NCI-H1694 treated with DMSO at 0.1 percent for 48 hours (cell line): Measurements from ENCODE around the gene S100A7.
A peak's percentile ranks its signal among the peaks of the same experiment; 100 is the strongest.
"Not testable (repeated sequence)": the region's sequence is repeated elsewhere in the genome, so short reads cannot be mapped to it uniquely, and the experiment has no call there.

ENCODE experiments used
- DNase-seq: peaks from one replicate; lab custom pipeline; 2025; lab: John Stamatoyannopoulos, UW

S100A7 gene

DNA sequence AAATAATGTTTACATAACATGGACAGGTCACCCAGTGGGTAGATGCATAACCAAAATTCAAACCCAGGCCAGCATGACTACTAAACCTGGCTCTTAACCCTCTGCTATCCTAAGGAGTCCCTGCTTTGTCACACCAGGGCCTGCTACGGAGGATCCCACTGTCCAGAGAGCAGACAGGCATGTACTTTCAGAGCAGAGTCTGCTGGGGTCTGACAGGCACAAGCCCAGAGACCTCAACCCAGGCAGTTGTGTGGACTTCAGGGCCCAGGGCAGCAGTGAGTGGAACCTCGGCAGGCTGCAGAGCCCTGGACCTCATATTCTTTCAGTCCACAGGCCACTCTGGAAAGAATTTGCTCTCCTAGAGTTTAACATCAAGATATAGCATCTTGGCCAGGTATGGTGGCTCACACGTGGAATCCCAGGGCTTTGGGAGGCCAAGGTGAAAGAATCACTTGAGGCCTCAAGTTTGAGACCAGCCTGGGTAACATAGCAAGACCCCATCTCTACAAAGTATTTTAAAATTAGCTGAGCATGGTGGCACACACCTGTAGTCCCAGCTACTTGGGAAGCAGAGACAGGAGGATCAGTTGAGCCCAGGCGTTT lies 16.1 kb upstream of the S100A7 start:
- no peak for DNase-seq

DNA sequence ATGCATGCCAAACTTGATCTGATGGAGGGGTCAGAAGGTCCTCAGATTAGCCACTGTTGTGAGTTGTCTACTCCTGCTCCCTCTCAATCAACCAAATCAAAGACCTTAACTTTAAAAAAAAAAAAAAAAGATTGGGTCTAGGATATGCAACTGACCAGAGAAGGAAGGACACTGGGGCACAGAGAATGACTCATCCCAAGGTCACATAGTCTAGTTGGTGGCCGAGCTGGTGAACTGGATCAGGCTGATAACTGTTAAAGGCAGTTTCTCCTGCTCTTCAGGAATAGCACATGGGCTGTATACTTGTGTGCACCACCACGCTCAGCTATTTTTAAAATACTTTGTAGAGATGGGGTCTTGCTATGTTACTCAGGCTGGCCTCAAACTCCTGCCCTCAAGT lies 14.8 kb upstream of the S100A7 start:
- DNase-seq = no peak

DNA sequence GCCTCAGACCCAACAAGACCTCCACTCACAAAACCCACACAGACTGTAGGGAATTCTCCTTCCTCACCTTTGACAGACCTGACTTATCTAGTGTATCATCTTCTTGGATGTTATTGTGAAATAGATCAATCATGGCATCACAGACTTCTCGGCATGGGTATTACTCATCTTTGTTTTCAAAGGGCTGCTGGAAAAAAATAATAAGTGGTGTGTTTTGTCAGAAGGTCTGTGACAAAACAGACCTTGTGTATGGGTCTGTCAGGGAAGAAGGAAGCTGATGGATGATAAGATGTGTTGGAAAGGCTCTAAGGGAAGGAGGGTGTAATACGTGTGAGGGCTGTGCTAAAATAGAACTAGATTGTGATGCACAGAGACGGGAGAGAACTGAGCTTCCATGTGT lies 13.9 kb upstream of the S100A7 start:
- no peak for DNase-seq

DNA sequence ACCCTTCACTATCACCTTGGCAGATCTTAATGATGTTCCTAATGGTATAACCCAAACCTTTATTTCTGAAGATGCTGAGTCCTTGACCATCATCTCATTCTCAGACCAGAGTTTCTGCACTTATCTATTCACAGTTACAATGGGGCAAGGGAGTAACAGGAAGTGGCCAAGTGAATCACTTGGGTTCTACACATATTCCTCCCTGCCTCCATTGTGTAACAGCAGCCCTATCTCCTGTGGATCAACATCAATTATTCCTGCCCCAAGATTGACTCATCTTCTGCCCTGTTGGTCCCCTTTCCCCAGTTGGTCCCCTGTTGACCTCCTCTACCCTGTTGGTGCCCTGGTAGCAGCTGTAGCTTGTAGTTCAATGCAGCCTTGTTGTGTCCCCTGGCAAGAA lies 10.3 kb upstream of the S100A7 start:
- DNase-seq = no peak

DNA sequence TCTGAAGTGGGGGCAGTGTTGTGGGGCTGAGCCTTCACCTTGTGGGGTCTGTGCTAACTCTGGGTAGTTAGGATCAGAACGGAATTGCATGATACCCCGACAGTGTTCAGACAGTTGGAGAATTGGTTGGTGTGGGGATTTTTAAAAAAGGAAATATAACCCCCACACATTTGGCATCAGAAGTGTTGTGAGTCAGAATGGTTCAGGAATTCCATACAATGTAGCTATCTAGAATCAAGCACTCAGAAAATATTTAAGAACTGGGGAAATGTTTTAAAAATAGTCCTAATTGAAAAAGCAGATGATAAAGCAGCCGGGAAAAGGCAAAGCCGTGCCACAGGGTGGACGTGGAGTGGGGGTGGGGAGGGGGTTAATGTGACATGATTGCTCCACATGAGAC lies 6.5 kb upstream of the S100A7 start:
- DNase-seq = no peak

DNA sequence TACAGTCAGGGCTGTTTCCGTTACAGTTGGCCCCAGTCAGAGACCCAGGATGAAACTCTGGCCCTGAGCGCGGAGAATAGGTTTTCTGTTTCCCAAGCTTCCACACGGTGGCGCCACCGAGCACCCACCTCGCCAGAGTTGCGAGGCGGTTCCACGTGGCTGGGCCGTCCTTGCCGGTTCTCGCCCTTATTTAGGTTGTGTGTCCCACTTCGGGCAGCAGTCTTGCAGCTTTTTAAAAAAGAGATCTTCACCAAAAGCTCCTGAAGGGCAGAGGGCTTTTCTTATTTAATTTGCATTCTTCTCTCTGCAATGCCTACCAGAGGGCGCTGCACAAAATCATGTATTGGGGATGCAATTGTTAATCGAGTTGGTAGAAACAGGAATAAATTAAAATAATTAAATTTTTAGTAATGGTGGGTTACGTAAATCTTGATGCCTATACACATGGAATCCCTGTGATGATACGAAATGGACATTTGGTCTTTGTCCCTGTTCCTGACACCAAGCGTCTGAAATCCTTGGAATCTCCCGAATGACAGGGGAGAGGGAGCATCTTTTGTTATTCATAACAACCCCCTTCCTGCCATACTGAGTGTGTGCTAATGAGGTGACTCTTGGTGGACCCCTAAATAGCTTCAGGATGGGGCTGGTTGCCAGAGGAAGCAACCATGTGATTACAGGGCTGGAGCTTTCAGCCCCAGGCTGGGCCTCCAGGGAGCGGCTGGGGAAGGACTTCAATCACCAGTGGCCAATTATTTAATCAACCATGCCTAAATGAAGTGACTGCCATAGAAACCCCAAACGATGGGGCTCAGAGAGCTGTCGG lies 5.6 kb upstream of the S100A7 start:
- no peak for DNase-seq

DNA sequence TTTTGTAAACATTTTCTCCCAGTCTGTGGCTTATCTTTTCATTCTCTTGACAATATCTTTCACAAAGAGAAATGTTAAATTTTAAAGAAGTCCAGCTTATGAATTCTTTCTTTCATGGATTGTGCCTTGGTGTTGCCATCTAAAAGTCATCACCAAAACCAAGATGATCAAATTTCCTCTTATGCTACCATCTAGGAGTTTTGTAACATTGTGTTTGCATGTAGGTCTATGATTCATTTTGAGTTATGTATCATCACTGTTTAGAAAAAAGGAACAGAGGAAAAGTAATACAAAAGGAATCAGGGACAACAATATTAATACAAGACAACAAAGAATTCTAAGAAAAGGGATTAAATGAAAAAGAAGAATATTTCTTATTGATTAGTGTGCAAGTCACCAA lies 2.3 kb upstream of the S100A7 start:
- not testable (repeated sequence) for DNase-seq

DNA sequence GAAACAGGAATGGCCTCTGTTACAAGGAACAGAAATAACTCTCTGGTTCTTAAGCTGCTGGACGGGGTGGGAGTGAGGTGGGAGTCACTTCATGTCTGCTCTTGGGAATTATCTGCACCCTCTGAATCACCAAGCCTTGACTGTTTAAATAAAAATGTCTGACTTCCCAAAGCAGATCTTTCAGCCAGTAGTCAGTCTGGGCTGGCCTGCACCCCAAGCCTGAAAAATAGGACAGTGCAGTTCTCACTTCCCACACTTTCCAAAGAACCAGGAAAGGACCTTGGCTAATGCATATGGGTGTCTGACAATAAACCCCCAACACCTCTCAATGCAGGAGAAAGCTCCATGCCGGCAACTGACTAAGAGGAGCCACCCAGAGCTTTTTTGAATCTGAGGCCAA lies 796 bp downstream of the S100A7 start:
- no peak for DNase-seq

DNA sequence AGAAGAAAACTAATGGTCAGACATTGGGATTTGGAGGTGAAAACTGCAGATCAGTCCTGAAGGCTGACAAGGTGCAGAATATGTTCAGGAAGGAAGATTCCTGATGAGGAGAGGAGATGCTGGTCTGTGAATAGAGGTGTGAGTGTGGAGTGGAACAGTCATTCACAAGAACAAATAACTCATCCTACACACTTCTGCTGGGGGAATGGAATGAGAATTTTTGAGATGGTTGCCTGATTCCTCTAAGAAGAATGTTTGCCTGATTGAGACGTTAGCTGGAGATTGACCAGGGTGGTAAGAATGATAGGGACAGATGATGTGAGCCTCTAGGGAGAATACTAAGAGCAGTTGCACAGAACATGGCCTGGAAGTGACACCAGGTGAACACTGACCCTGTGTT lies 4.1 kb downstream of the S100A7 start:
- no peak for DNase-seq

DNA sequence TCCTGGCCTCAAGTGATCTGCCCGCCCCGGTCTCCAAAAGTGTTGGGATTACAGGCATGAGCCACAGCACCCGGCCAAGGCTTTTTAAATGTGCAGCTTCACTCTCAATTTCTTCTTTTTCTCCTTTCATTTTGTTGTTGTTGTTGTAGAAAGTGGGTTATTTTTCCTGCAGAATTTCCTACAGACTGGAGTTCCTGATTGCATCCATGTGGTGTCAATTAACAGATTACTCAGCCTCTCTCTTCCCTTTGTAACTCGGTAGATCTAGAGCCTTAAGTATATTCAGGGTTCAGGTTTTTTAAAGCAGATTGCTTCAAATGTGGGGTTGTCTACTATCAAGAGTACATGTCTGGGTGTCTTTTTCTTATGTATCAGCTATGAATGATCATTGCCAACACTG lies 11.6 kb downstream of the S100A7 start:
- DNase-seq = not testable (repeated sequence)

DNA sequence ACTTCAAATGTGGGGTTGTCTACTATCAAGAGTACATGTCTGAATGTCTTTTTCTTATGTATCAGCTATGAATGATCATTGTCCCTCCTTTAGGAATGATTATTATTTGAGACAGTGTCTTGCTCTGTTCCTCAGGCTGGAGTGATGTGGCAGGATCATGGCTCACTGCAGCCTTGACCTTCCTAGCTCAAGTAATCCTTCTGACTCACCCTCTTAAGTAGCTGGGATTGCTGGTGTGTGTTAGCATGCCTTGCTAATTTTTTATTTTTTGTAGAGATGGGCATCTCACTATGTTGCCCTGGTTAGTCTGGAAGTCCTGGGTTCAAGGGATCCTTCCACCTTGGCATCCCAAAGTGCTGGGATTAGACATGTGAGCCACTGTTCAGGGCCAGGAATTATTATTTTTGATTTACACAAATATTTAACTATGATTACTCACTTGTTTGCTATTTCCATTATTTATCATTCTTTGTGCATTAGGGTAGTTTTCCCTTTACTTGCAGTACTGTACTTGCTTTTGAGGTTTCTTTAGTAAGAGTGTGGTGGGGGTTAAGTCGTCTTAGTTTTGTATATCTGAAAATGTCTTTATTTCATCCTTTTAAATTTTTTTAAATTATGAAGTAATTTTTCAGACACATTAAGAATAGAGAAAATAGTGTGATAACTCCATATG lies 12.8 kb downstream of the S100A7 start:
- DNase-seq = no peak

DNA sequence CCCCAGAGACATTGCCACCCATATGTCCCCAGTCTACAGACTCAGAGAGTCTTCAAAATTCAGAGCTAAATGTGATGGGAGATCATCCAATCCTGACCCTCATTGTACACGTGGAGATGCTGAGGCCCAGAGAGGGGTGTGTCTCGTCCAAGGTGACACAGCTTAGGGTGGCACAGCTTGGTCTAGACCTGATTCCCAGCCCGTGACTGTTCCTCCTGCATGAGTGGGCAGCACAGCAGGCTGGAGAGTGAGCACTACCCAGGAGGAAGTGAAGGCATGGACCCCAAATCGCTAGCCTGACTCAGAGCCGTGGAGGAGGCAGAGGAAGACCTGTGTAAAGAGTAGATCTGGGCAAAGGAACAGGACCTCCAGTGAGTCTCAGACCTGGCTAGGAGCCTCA lies 16.4 kb downstream of the S100A7 start:
- no peak for DNase-seq

DNA sequence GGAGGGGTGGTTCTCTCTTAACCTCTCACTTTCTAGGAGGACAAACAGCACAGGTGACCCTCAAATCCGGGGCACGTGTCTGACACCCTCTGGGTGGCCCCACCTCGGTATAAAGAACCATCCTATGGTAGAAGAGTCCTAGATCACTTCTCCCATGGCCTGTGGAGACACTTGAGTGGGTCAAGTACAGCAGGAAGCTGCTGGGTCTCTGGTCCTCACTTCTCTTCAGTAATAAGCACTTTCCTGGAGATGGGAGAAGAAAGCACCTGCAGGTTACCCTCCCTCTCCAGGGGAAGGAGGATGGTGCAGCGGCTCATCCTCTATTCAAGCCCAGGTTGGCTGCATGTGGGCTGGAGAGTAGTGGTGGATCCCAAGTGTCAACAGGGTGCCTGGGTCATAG lies 17.0 kb downstream of the S100A7 start:
- no peak for DNase-seq

DNA sequence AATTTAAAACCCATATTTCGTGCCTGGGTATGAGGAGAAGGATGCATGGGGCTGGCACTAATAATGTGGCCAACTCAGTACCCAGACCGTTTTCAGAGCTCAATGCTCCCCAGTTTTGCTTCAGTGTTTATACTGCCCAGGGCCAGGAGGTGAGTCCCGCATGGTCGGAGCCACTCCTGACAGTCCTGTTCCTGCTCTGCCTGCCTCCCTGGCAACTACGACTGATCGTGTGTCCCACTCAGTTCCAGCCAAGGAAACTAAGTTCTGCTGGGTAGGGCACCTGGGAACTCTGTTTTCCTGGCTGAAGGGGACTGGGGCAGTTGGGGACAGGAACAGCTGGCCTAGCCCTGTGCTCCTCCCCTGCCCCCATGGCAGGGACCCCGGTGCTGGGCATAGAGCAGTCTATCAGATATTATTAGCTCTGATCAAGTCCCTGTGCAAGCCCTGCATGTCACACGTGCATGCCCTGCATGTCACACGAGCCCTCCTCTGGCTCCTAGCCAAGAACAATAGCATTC lies 19.2 kb downstream of the S100A7 start:
- peak; percentile 37 for DNase-seq

DNA sequence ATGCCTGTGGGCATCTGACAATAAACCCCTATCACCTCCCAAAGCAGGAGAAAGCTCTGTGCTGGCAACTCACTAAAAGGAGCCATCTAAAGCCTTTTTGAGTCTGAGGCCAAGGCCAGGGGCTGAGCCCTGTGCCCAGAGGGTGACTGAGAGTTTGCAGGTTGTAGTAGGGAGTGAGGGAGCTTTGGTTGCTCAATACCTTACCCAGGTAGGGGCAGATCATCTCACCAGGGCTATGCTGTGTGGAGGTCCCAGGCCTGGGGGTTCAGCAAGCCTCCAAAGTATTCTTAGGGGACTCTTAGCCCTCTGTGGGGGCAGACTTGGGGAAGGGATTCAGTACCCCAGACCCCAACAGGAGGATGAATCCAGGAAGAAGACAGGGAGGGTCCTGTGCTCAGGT lies 21.2 kb downstream of the S100A7 start:
- DNase-seq = no peak

DNA sequence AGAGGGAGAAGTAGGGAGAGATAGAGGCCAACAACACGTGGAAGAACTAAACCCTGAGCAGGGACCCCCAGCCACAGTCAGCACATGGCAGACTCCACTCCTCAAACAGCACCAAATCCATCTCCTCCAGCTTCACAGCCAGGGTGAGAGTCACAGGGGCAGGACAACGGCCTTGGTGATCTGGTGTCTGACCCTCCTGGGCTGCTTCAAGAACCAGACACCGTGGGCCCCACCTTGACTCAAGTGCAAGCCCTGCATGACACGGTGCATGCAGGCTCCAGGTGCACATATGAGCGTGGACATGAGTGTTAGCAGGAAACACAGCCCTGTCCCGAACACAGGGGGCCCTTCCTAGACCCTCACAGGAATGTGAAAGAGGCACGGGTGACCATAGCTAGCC lies 21.9 kb downstream of the S100A7 start:
- DNase-seq = no peak

DNA sequence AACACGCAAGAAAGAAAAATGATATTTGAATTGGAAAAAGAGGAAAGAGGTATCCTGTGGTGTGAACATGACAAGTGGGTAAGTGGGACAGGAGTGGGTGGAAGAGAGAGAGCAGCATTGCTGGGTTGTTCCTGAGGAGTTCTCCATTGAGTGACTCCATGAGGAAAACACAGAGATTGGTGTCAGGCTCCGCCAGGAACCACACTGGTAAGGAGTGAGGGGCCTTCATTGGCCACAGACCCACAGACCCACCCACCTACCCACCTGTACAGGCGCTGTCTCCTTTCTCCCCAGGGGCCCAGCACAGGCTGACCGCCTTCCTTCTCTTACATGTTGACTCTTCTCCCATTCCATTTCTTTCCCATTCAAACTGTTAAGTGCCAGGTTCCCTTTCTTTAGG lies 23.2 kb downstream of the S100A7 start:
- DNase-seq = no peak

DNA sequence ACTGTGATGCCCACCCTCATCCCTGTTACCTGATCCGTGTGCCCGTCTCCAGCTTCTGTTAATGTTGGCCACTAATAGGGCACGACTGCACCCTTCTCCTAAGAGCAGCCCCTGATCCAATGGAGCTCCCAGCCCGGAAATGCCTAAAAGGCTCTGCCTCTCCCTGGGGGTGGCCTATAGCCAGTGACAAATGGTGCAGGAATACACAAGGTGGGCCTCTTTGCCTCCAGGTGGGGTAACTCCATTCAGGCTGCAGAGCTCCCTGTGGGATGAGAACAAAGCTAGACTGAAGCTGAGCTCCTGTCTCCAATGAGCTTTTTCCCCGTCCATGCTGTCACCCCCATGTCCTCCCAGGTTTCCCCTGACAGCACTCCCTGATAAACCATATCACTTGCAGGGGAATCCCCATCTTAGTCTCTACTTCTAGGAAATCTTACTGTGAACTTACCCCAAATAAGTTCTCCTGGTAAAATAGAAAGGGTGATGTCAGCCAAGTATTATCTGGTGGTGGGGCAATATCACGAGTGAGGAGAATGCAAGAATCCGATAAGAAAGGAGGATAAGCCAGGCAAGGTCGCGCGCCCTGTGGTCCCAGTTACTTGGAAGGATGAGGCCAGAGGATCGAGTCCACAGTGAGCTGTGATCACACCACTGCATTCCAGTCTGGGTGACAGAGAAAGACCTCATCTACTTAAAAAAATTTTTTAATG lies 25.6 kb downstream of the S100A7 start:
- DNase-seq = no peak

DNA sequence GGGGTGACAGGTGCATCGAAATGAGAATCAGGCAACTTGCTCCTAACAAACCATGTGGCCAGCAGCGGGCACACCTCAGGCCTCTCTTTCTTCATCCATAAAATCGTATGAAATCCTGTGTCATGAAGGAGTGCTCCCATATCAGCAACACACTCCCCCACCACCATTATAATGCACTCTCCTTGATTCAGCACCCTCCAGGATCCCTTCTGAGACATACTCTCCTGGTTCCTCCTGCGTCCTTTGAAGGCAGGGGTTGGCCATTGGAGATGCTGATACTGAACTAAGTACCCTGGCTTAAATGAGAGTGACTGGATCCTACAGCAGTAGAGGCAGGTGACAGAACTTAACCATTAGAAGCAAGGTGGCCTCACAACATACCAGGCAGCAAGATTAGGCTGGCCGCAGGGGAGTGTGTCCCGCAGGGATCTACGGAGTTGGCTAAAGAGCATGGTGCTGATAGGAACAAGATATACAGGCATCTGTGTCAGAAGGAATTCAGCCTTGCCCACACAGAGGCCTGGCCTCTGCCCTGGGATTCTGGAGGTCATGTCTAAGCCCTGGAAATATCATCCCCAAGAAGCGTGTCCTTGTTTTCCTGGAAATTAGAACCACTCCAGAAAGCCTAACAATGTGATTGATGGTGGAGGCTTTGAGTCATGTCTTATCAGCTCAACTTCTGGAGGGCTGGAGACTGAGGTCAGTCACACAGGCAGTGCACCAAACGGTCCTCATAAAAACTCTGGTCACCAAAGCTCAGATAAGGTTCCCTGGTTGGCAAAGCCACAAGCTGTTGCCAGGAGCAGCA lies 27.4 kb downstream of the S100A7 start:
- DNase-seq = no peak

DNA sequence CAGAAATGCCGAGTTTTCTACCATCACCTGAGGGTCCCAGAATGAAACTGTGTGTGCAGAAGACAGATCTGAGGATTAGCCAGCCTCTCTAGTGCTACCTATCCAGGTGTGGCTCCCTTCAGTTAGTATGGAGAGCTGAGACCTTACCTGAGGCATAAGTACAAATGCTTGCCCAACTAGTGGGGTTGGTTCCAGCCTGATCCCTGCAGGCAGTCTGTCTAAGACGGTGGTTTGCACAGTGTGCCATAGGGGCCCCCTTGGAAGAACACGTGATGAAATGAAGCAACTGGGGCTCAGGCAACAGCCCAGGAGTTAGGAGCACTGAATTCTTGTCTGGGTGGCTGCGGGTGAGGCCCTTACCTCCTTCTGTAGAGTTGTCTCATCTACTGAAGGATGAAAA lies 28.5 kb downstream of the S100A7 start:
- DNase-seq = no peak

DNA sequence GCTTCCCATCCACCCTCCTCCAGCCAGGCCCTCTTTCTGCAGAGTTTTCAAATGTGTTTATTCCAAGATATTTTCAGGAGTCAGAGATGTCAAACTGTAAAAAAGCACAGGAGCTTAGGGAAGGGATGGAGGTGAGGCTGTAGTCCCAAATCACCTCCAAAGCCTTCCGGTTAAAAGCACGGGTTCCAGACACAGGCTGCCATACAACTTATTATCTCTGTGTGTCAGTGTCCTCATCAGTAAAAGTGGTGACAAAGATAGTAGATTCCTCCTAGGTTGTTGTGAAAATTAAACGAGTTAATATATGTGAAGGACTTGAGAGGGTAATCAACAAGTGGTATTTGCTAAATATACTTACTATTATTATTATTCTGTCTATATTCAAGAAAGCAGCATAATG lies 29.0 kb downstream of the S100A7 start:
- no peak for DNase-seq

DNA sequence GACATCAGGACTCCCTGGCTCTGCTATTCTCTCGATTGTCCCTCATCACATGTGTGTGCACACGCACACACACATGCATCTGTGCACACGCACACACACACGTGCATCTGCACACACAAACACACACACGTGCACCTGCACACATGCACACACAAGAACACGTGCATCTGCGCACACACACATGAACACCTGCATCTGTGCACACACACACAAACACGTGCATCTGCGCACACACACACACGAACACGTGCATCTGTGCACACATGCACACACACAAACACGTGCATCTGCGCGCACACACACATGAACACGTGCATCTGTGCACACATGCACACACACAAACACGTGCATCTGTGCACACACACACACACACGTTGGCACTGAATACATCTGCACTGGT lies 29.4 kb downstream of the S100A7 start:
- no peak for DNase-seq
